Measurements from ENCODE around the gene SUSD1. TPM values are rescaled to one million over a fixed set of nuclear protein-coding genes. Genes with fewer than 3 reads are reported as not detected.

The SUSD1 gene
- total and polyA plus RNA-seq, 2 experiments from 2014 or later, result 4.2 to 8.4 TPM

DNA sequence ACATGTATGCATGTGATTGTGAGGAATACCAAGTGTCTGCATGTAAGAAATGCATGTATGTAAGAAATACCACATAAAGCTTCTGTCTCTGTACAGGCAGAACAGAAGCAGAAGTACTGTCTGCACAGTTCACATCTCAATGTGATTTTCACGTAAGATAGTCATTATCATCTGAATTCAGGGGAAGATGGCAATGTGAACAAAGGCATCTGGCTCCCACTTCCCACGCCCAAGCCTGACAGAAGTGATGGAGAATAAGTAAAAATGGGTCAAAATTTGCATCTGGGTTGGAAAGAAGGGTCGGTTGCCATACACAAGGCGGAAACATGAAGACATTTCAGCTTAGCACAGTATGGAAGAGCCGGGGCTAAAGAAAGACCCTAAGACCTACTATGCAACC lies 71.7 kb downstream of the SUSD1 start:
- no peak overlapping the region for H3K27ac ChIP-seq
- H3K9ac ChIP-seq, result no peak overlapping the region
- no peak for DNase-seq
- no peak overlapping the region for H2AFZ ChIP-seq
- H3K9me2 ChIP-seq (ENCODE audit: insufficient read depth), result no peaks in the 10 kb centered on the region
- H3K79me2 ChIP-seq (ENCODE audit: insufficient read depth), result no peaks in the 10 kb centered on the region
- no peak overlapping the region for H3K4me3 ChIP-seq
- no peaks in the 10 kb centered on the region for H3K4me1 ChIP-seq (ENCODE audit: insufficient read depth)
- H4K20me1 ChIP-seq (ENCODE audit: insufficient read depth), result no peaks in the 10 kb centered on the region
- no peaks in the 10 kb centered on the region for H3K36me3 ChIP-seq (ENCODE audit: low read depth)
- TF ChIP-seq EZH2 (IDR thresholded peaks at IDR 0.05; ENCODE audit: insufficient read depth, poor library complexity, severe bottlenecking), result no peak
- no peak for TF ChIP-seq EZH2phosphoT487 (IDR thresholded peaks at IDR 0.05; ENCODE audit: insufficient read depth, low read depth)
- no peaks in the 10 kb centered on the region for H3K9me3 ChIP-seq (ENCODE audit: low read depth)
- in situ Hi-C loops (cut with MboI), result no loop called here
- H3K4me2 ChIP-seq (ENCODE audit: unreplicated experiment), result no peak overlapping the region
- WGBS, 2 experiments (ENCODE audit: low coverage in 1 of 2, low lambda C conversion rate in 2 of 2, missing lambda C conversion rate in 2 of 2), result 90 to 92% methylated on average over 5 of the region's 5 CpGs
- no peaks in the 10 kb centered on the region for H3K27me3 ChIP-seq (replicated peaks; ENCODE audit: insufficient read depth)
- H3F3A ChIP-seq (ENCODE audit: insufficient read depth), result no peaks in the 10 kb centered on the region

DNA sequence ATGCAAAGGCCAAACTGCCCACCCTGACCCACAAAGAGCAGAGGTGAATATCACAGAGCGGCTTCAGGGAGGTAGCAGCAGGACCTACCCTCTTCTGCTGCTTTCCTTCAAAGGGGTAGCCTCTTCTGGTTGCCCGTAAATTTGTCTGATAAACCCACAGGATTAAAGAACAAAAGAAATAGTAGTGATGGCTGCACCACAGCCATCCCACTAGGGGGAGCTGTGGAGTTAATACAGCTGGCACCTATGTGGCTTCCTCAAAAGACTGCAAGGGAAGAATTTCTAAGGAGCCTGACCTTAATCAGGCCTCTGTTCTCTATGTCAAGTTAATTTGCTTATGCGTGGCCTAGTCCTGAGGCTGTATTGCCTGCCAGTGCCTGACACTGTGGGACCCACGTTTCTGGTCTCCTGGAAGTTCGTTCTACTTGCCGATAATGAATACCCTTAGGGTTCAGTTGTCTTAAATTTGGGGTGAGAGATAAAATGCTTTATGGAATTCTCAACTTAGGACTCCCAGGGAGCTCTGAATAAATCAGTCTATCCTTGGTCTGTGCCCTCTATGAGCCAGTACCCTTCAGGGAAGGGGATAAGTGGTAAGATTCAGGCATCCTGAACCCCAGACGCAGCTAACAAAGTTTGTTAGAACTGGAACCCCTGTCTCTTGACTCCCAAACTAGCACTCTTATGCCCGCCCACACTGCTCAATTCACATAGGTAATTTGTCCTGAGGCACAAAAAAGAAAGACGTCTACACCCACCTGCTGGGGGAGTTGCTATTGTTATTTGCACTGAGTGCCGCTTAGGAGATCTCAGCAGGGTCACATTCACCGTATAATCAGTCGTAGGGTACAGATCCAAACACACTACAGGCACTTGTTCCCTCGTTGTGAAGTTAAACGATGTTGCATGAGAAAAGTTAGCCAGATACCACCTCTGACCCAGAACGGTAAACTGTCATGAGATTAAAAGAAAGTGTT lies 77.1 kb downstream of the SUSD1 start:
- Histone ChIP-seq H3K9me3 (ENCODE audit: low read depth) (no peaks in the 10 kb centered on the region), H4K20me1 (ENCODE audit: insufficient read depth) (no peaks in the 10 kb centered on the region), H3K9ac (no peak overlapping the region), H3F3A (ENCODE audit: insufficient read depth) (no peaks in the 10 kb centered on the region), H3K79me2 (ENCODE audit: insufficient read depth) (no peaks in the 10 kb centered on the region), H3K4me2 (ENCODE audit: unreplicated experiment) (no peak overlapping the region), H3K27ac (no peak overlapping the region), H3K9me2 (ENCODE audit: insufficient read depth) (no peaks in the 10 kb centered on the region), H3K4me1 (ENCODE audit: insufficient read depth) (no peaks in the 10 kb centered on the region), H3K36me3 (ENCODE audit: low read depth) (no peaks in the 10 kb centered on the region), H3K27me3 (replicated peaks; ENCODE audit: insufficient read depth) (no peaks in the 10 kb centered on the region), H2AFZ (peak overlapping the region; percentile 67), H3K4me3 (no peak overlapping the region)
- DNase-seq, result peak; percentile 80
- in situ Hi-C loops (cut with MboI), result no loop called here
- TF ChIP-seq EZH2phosphoT487 (IDR thresholded peaks at IDR 0.05; ENCODE audit: insufficient read depth, low read depth) (no peak), EZH2 (IDR thresholded peaks at IDR 0.05; ENCODE audit: insufficient read depth, poor library complexity, severe bottlenecking) (no peak)
- WGBS, 2 experiments (ENCODE audit: low coverage in 1 of 2, low lambda C conversion rate in 2 of 2, missing lambda C conversion rate in 2 of 2), result 62 to 63% methylated on average over 15 of the region's 15 CpGs

DNA sequence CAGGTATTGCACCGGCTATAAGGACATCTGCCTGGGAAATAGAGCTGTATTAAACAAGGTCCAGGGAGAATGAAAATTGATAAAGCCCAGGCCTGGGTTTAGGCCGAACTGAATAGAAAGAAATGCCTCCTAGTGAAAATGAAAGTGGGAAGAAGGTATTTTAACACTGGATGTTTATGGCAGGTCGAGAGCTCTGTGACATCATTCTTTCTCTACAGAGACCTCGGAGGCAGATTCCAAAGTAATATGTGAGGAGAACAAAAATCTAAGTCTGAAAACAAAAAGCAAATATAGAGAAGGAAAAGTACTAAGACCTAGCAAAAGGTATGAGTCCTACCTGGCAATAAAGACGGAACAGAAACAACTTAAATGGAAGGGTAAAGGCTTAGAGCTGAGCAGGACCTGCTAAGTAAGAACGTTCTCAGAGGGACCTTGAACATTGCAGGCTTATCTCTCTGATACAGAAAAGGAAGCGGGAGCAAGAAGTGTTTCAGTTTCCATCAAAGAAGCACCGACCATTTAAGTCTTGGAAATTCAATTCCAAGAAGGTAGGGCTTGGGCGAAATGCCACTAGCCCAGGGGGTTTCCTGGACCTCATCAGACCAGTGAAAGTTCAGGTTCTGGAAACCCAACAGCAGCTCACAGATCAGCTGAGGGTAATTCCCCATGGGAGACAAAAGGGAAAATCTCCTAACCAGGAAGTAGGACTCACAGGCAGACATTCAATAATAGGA lies 80.0 kb downstream of the SUSD1 start:
- Histone ChIP-seq H3F3A (ENCODE audit: insufficient read depth) (no peaks in the 10 kb centered on the region), H3K9me2 (ENCODE audit: insufficient read depth) (no peaks in the 10 kb centered on the region), H3K27ac (no peak overlapping the region), H4K20me1 (ENCODE audit: insufficient read depth) (no peaks in the 10 kb centered on the region), H3K9ac (no peak overlapping the region), H3K27me3 (replicated peaks; ENCODE audit: insufficient read depth) (no peaks in the 10 kb centered on the region), H3K36me3 (ENCODE audit: low read depth) (no peaks in the 10 kb centered on the region), H3K79me2 (ENCODE audit: insufficient read depth) (no peaks in the 10 kb centered on the region), H3K9me3 (ENCODE audit: low read depth) (no peaks in the 10 kb centered on the region), H3K4me1 (ENCODE audit: insufficient read depth) (no peaks in the 10 kb centered on the region), H3K4me3 (no peak overlapping the region), H3K4me2 (ENCODE audit: unreplicated experiment) (no peak overlapping the region), H2AFZ (no peak overlapping the region)
- WGBS, 2 experiments (ENCODE audit: low coverage in 1 of 2, low lambda C conversion rate in 2 of 2, missing lambda C conversion rate in 2 of 2), result 82 to 85% methylated on average over 9 of the region's 9 CpGs
- TF ChIP-seq EZH2phosphoT487 (IDR thresholded peaks at IDR 0.05; ENCODE audit: insufficient read depth, low read depth) (no peak), EZH2 (IDR thresholded peaks at IDR 0.05; ENCODE audit: insufficient read depth, poor library complexity, severe bottlenecking) (no peak)
- DNase-seq, result no peak
- in situ Hi-C loops (cut with MboI), result loop anchor here (5.0 kb wide), 1 partner anchor 262 kb away; no protein-coding TSS in a partner anchor

DNA sequence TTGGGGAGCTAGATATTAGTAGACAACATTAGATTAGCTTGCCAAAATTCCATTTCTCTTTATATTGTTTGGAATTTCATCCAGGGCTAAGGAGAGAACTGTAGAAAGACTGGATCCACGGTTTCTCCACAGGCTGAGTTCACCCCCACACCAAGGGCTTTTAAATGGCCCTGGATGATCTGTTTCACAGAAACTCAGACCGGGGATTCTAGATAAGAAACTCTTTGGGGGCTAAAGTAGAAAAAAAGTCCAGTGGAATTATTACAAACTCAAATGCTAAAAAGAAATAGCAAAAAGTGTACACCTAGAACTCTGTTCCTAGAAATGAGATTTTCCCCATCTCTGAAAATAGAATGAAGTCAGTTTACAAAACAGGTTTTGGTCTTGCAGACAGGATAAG lies 80.9 kb downstream of the SUSD1 start:
- WGBS, 2 experiments (ENCODE audit: low coverage in 1 of 2, low lambda C conversion rate in 2 of 2, missing lambda C conversion rate in 2 of 2), result 50% methylated on average over 2 of the region's 2 CpGs
- Histone ChIP-seq H2AFZ (no peak overlapping the region), H3F3A (ENCODE audit: insufficient read depth) (no peaks in the 10 kb centered on the region), H3K4me1 (ENCODE audit: insufficient read depth) (no peaks in the 10 kb centered on the region), H3K79me2 (ENCODE audit: insufficient read depth) (no peaks in the 10 kb centered on the region), H3K27me3 (replicated peaks; ENCODE audit: insufficient read depth) (no peaks in the 10 kb centered on the region), H3K4me3 (no peak overlapping the region), H3K9me2 (ENCODE audit: insufficient read depth) (no peaks in the 10 kb centered on the region), H3K4me2 (ENCODE audit: unreplicated experiment) (no peak overlapping the region), H3K9me3 (ENCODE audit: low read depth) (no peaks in the 10 kb centered on the region), H3K9ac (no peak overlapping the region), H3K27ac (no peak overlapping the region), H3K36me3 (ENCODE audit: low read depth) (no peaks in the 10 kb centered on the region), H4K20me1 (ENCODE audit: insufficient read depth) (no peaks in the 10 kb centered on the region)
- TF ChIP-seq EZH2 (IDR thresholded peaks at IDR 0.05; ENCODE audit: insufficient read depth, poor library complexity, severe bottlenecking), result no peak
- in situ Hi-C loops (cut with MboI), result loop anchor here (5.0 kb wide), 1 partner anchor 263 kb away; no protein-coding TSS in a partner anchor
- DNase-seq, result no peak
